ENCODE measurements around the gene SNED1.

SNED1 gene

GRCh38 chr2:241112046-241112445 is 113.6 kb downstream of the SNED1 start:
- no peak for DNase-seq

- no peak for DNase-seq
Observed at GRCh38 chr2:241112592-241112991, 114.2 kb downstream of the SNED1 start.

GRCh38 chr2:241114836-241115235 is 116.4 kb downstream of the SNED1 start:
- DNase-seq: no peak

- no peak for DNase-seq
Observed at GRCh38 chr2:241115361-241115760, 116.9 kb downstream of the SNED1 start.

GRCh38 chr2:241116606-241117560 is 118.5 kb downstream of the SNED1 start:
- no peak for DNase-seq

- DNase-seq: no peak
Observed at GRCh38 chr2:241118737-241119505, 120.5 kb downstream of the SNED1 start.

- no peak for DNase-seq
Observed at GRCh38 chr2:241120440-241120839, 122.0 kb downstream of the SNED1 start.

- no peak for DNase-seq
Observed at GRCh38 chr2:241121008-241121407, 122.6 kb downstream of the SNED1 start.

GRCh38 chr2:241122376-241123002 is 124.1 kb downstream of the SNED1 start:
- DNase-seq: no peak

GRCh38 chr2:241123816-241124536 is 125.6 kb downstream of the SNED1 start:
- no peak for DNase-seq

GRCh38 chr2:241125626-241126025 is 127.2 kb downstream of the SNED1 start:
- no peak for DNase-seq

GRCh38 chr2:241126201-241126611 is 127.8 kb downstream of the SNED1 start:
- no peak for DNase-seq

GRCh38 chr2:241126771-241127202 is 128.4 kb downstream of the SNED1 start:
- DNase-seq: no peak

- DNase-seq: no peak
Observed at GRCh38 chr2:241128266-241128665, 129.8 kb downstream of the SNED1 start.

- DNase-seq: no peak
Observed at GRCh38 chr2:241129086-241129871, 130.9 kb downstream of the SNED1 start.

GRCh38 chr2:241130316-241130715 is 131.9 kb downstream of the SNED1 start:
- DNase-seq: no peak

- no peak for DNase-seq
Observed at GRCh38 chr2:241131531-241131930, 133.1 kb downstream of the SNED1 start.

- no peak for DNase-seq
Observed at GRCh38 chr2:241132538-241133435, 134.4 kb downstream of the SNED1 start.

- no peak for DNase-seq
Observed at GRCh38 chr2:241133436-241133820, 135.0 kb downstream of the SNED1 start.

- DNase-seq: no peak
Observed at GRCh38 chr2:241134711-241135110, 136.3 kb downstream of the SNED1 start.

- DNase-seq: no peak
Observed at GRCh38 chr2:241135737-241136136, 137.3 kb downstream of the SNED1 start.

Measured in RPMI8226 (cell line).